ENCODE data around the gene GJA9. TPM values are rescaled to one million over a fixed set of nuclear protein-coding genes. Genes with fewer than 3 reads are reported as not detected.

GJA9 gene
- total RNA-seq, 1 experiment from 2014 or later = not detected

DNA sequence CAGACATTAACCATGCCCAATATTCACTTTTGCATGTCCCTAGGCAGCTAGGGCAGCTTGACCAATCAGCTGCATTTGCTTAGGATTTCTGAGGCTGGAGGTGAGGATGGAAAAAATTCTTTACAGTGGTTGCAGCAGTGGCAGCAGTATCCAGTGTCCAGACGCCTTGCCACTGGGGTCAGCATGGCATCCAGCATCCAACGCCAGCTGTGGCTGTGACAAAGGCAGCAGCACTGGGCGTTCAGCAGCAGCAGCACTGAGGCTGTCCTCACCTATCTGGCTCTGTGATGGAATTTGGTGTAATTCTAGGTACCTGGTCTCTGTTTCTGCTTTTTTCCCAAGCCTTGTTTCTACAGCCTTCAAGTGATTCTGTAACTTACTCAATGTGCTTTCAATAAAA, 44.7 kb upstream of the GJA9 start:
- no peak overlapping the region for H3K4me3 ChIP-seq (ENCODE audit: low read length)
- no peaks in the 10 kb centered on the region for H3K79me2 ChIP-seq (ENCODE audit: low read length)
- peaks cover 7% of the 10 kb centered on the region for H3K4me1 ChIP-seq (ENCODE audit: insufficient read depth, low read length)
- BruUV-seq (replicated peaks) = no TSS peak
- DNase-seq (no peak), ATAC-seq (no peak)
- H3K27me3 ChIP-seq (ENCODE audit: low read length) = no peaks in the 10 kb centered on the region
- H3K9me3 ChIP-seq (ENCODE audit: low read length) = no peaks in the 10 kb centered on the region
- H3K9me2 ChIP-seq (replicated peaks; ENCODE audit: low read length) = no peaks in the 10 kb centered on the region
- H3K9ac ChIP-seq (ENCODE audit: low read length) = no peak overlapping the region
- intact Hi-C loops (cut with micrococcal nuclease) = no loop called here
- POLR2A ChIA-PET (ENCODE audit: unreplicated experiment) = no interaction called here
- H3K27ac ChIP-seq (ENCODE audit: low read length) = no peak overlapping the region
- no peak overlapping the region for H2AFZ ChIP-seq (ENCODE audit: low read length)
- CTCF ChIA-PET = no interaction called here
- no peaks in the 10 kb centered on the region for H3K36me3 ChIP-seq (ENCODE audit: low read depth, low read length)
- no peak overlapping the region for H3K4me2 ChIP-seq (ENCODE audit: low read length)
- no peaks in the 10 kb centered on the region for H3F3A ChIP-seq (ENCODE audit: low read length, unreplicated experiment)
- TF ChIP-seq EZH2phosphoT487 (IDR thresholded peaks at IDR 0.05; ENCODE audit: borderline replicate concordance, low read length) (no peak), EZH2 (IDR thresholded peaks at IDR 0.05; ENCODE audit: low read length, unreplicated experiment) (no peak)
- TF ChIP-seq, protein P1, sequence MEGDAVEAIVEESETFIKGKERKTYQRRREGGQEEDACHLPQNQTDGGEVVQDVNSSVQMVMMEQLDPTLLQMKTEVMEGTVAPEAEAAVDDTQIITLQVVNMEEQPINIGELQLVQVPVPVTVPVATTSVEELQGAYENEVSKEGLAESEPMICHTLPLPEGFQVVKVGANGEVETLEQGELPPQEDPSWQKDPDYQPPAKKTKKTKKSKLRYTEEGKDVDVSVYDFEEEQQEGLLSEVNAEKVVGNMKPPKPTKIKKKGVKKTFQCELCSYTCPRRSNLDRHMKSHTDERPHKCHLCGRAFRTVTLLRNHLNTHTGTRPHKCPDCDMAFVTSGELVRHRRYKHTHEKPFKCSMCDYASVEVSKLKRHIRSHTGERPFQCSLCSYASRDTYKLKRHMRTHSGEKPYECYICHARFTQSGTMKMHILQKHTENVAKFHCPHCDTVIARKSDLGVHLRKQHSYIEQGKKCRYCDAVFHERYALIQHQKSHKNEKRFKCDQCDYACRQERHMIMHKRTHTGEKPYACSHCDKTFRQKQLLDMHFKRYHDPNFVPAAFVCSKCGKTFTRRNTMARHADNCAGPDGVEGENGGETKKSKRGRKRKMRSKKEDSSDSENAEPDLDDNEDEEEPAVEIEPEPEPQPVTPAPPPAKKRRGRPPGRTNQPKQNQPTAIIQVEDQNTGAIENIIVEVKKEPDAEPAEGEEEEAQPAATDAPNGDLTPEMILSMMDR (conservative IDR thresholded peaks at IDR 0.05; ENCODE audit: low read depth, low read length) = no peak
- H4K20me1 ChIP-seq (ENCODE audit: low read length) = no peaks in the 10 kb centered on the region

DNA sequence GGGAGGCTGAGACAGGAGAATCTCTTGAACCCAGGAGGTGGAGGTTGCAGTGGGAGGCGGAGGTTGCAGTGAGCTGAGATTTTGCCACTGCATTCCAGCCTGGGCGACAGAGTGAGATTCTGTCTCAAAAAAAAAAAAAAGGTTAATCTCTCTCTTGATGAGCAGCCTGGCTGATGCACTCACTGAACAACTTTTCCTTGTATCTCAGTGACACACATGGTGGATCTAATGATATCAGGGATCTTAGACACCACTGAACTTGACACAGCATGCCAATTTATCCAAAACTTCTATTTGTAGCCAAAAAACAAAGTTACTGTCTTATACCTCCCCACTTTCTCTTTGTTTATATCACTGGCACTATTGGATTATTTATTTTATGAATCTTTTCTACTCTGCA, 44.0 kb upstream of the GJA9 start:
- BruUV-seq (replicated peaks) = no TSS peak

GRCh38 chr1:38923607-38924006, 42.2 kb upstream of the GJA9 start:
- DNase-seq (peak; percentile 33), ATAC-seq (peak; percentile 91)
- POLR2A ChIA-PET (ENCODE audit: unreplicated experiment) = no interaction called here
- Histone ChIP-seq H3K4me2 (ENCODE audit: low read length) (no peak overlapping the region), H3K9me2 (replicated peaks; ENCODE audit: low read length) (no peaks in the 10 kb centered on the region), H3K4me3 (ENCODE audit: low read length) (no peak overlapping the region), H3F3A (ENCODE audit: low read length, unreplicated experiment) (no peaks in the 10 kb centered on the region), H3K27me3 (ENCODE audit: low read length) (no peaks in the 10 kb centered on the region), H3K79me2 (ENCODE audit: low read length) (no peaks in the 10 kb centered on the region), H3K4me1 (ENCODE audit: insufficient read depth, low read length) (peaks cover 7% of the 10 kb centered on the region), H3K9me3 (ENCODE audit: low read length) (no peaks in the 10 kb centered on the region), H3K36me3 (ENCODE audit: low read depth, low read length) (no peaks in the 10 kb centered on the region), H2AFZ (ENCODE audit: low read length) (no peak overlapping the region), H3K27ac (ENCODE audit: low read length) (no peak overlapping the region), H4K20me1 (ENCODE audit: low read length) (no peaks in the 10 kb centered on the region), H3K9ac (ENCODE audit: low read length) (no peak overlapping the region)
- intact Hi-C loops (cut with micrococcal nuclease) = no loop called here
- CTCF ChIA-PET = no interaction called here
- TF ChIP-seq EZH2phosphoT487 (IDR thresholded peaks at IDR 0.05; ENCODE audit: borderline replicate concordance, low read length) (no peak), EZH2 (IDR thresholded peaks at IDR 0.05; ENCODE audit: low read length, unreplicated experiment) (no peak)
- TF ChIP-seq, protein P1 (conservative IDR thresholded peaks at IDR 0.05; ENCODE audit: low read depth, low read length) = no peak
- no TSS peak for BruUV-seq (replicated peaks)

More for the DNA sequence above, 44.0 kb upstream of the GJA9 start:
- Histone ChIP-seq H3F3A (ENCODE audit: low read length, unreplicated experiment) (no peaks in the 10 kb centered on the region), H3K9ac (ENCODE audit: low read length) (no peak overlapping the region), H3K4me3 (ENCODE audit: low read length) (no peak overlapping the region), H3K4me1 (ENCODE audit: insufficient read depth, low read length) (peaks cover 7% of the 10 kb centered on the region), H4K20me1 (ENCODE audit: low read length) (no peaks in the 10 kb centered on the region), H3K4me2 (ENCODE audit: low read length) (no peak overlapping the region), H3K79me2 (ENCODE audit: low read length) (no peaks in the 10 kb centered on the region), H3K27me3 (ENCODE audit: low read length) (no peaks in the 10 kb centered on the region), H3K9me3 (ENCODE audit: low read length) (no peaks in the 10 kb centered on the region), H2AFZ (ENCODE audit: low read length) (no peak overlapping the region), H3K36me3 (ENCODE audit: low read depth, low read length) (no peaks in the 10 kb centered on the region), H3K9me2 (replicated peaks; ENCODE audit: low read length) (no peaks in the 10 kb centered on the region), H3K27ac (ENCODE audit: low read length) (no peak overlapping the region)
- TF ChIP-seq, protein P1 (conservative IDR thresholded peaks at IDR 0.05; ENCODE audit: low read depth, low read length) = no peak
- TF ChIP-seq EZH2 (IDR thresholded peaks at IDR 0.05; ENCODE audit: low read length, unreplicated experiment) = no peak
- no peak for TF ChIP-seq EZH2phosphoT487 (IDR thresholded peaks at IDR 0.05; ENCODE audit: borderline replicate concordance, low read length)
- ChIA-PET POLR2A (ENCODE audit: unreplicated experiment) (no interaction called here), CTCF (no interaction called here)
- intact Hi-C loops (cut with micrococcal nuclease) = no loop called here
- ATAC-seq = no peak
- DNase-seq = no peak
